ENCODE measurements around the gene PROSER2.

The PROSER2 gene

GRCh38 chr10:11795101-11795920, 27.8 kb upstream of the PROSER2 start:
- no peak overlapping the region for H3K4me3 Mint-ChIP-seq
- no peaks in the 10 kb centered on the region for H3K36me3 Mint-ChIP-seq (ENCODE audit: low read depth)
- no peak overlapping the region for H3K27ac Mint-ChIP-seq
- no peaks in the 10 kb centered on the region for H3K9me3 Mint-ChIP-seq
- H3K27me3 Mint-ChIP-seq (ENCODE audit: low read depth): peaks cover 4% of the 10 kb centered on the region
- H3K4me1 Mint-ChIP-seq (ENCODE audit: low read depth): peaks cover 2% of the 10 kb centered on the region

- Mint-ChIP-seq H3K27me3 (ENCODE audit: low read depth) (peaks cover 4% of the 10 kb centered on the region), H3K36me3 (ENCODE audit: low read depth) (no peaks in the 10 kb centered on the region), H3K4me3 (no peak overlapping the region), H3K9me3 (no peaks in the 10 kb centered on the region), H3K27ac (no peak overlapping the region), H3K4me1 (ENCODE audit: low read depth) (peaks cover 2% of the 10 kb centered on the region)
These were observed 26.7 kb upstream of the PROSER2 start for GRCh38 chr10:11796474-11796873.

GRCh38 chr10:11797281-11797680, 25.9 kb upstream of the PROSER2 start:
- no peak overlapping the region for H3K27ac Mint-ChIP-seq
- H3K4me1 Mint-ChIP-seq (ENCODE audit: low read depth): peaks cover 2% of the 10 kb centered on the region
- peaks cover 4% of the 10 kb centered on the region for H3K27me3 Mint-ChIP-seq (ENCODE audit: low read depth)
- no peaks in the 10 kb centered on the region for H3K36me3 Mint-ChIP-seq (ENCODE audit: low read depth)
- H3K4me3 Mint-ChIP-seq: no peak overlapping the region
- H3K9me3 Mint-ChIP-seq: no peaks in the 10 kb centered on the region

- Mint-ChIP-seq H3K27ac (no peak overlapping the region), H3K36me3 (ENCODE audit: low read depth) (no peaks in the 10 kb centered on the region), H3K27me3 (ENCODE audit: low read depth) (peaks cover 4% of the 10 kb centered on the region), H3K4me3 (no peak overlapping the region), H3K4me1 (ENCODE audit: low read depth) (peaks cover 2% of the 10 kb centered on the region), H3K9me3 (no peaks in the 10 kb centered on the region)
These were observed 25.1 kb upstream of the PROSER2 start for GRCh38 chr10:11797847-11798633.

- Mint-ChIP-seq H3K9me3 (no peaks in the 10 kb centered on the region), H3K27ac (no peak overlapping the region), H3K4me1 (ENCODE audit: low read depth) (peaks cover 2% of the 10 kb centered on the region), H3K27me3 (ENCODE audit: low read depth) (peaks cover 4% of the 10 kb centered on the region), H3K36me3 (ENCODE audit: low read depth) (no peaks in the 10 kb centered on the region), H3K4me3 (no peak overlapping the region)
These were observed 24.1 kb upstream of the PROSER2 start for GRCh38 chr10:11798845-11799735.

GRCh38 chr10:11799736-11800080, 23.4 kb upstream of the PROSER2 start:
- Mint-ChIP-seq H3K4me3 (no peak overlapping the region), H3K4me1 (ENCODE audit: low read depth) (peaks cover 2% of the 10 kb centered on the region), H3K27ac (no peak overlapping the region), H3K36me3 (ENCODE audit: low read depth) (no peaks in the 10 kb centered on the region), H3K9me3 (no peaks in the 10 kb centered on the region), H3K27me3 (ENCODE audit: low read depth) (peaks cover 4% of the 10 kb centered on the region)

GRCh38 chr10:11804336-11804735, 18.8 kb upstream of the PROSER2 start:
- no peak overlapping the region for H3K27ac Mint-ChIP-seq
- peaks cover 3% of the 10 kb centered on the region for H3K27me3 Mint-ChIP-seq (ENCODE audit: low read depth)
- no peaks in the 10 kb centered on the region for H3K4me1 Mint-ChIP-seq (ENCODE audit: low read depth)
- no peak overlapping the region for H3K4me3 Mint-ChIP-seq
- no peaks in the 10 kb centered on the region for H3K36me3 Mint-ChIP-seq (ENCODE audit: low read depth)
- no peaks in the 10 kb centered on the region for H3K9me3 Mint-ChIP-seq

GRCh38 chr10:11805792-11806191, 17.4 kb upstream of the PROSER2 start:
- H3K27me3 Mint-ChIP-seq (ENCODE audit: low read depth): peaks cover 5% of the 10 kb centered on the region
- no peaks in the 10 kb centered on the region for H3K36me3 Mint-ChIP-seq (ENCODE audit: low read depth)
- no peak overlapping the region for H3K27ac Mint-ChIP-seq
- H3K4me1 Mint-ChIP-seq (ENCODE audit: low read depth): no peaks in the 10 kb centered on the region
- H3K4me3 Mint-ChIP-seq: no peak overlapping the region
- no peaks in the 10 kb centered on the region for H3K9me3 Mint-ChIP-seq

- Mint-ChIP-seq H3K4me3 (no peak overlapping the region), H3K27ac (no peak overlapping the region), H3K36me3 (ENCODE audit: low read depth) (no peaks in the 10 kb centered on the region), H3K9me3 (no peaks in the 10 kb centered on the region), H3K4me1 (ENCODE audit: low read depth) (no peaks in the 10 kb centered on the region), H3K27me3 (ENCODE audit: low read depth) (peaks cover 6% of the 10 kb centered on the region)
These were observed 16.4 kb upstream of the PROSER2 start for GRCh38 chr10:11806706-11807105.

GRCh38 chr10:11808808-11809207, 14.3 kb upstream of the PROSER2 start:
- Mint-ChIP-seq H3K27me3 (ENCODE audit: low read depth) (peaks cover 6% of the 10 kb centered on the region), H3K27ac (no peak overlapping the region), H3K4me3 (no peak overlapping the region), H3K9me3 (no peaks in the 10 kb centered on the region), H3K4me1 (ENCODE audit: low read depth) (no peaks in the 10 kb centered on the region), H3K36me3 (ENCODE audit: low read depth) (no peaks in the 10 kb centered on the region)

GRCh38 chr10:11810313-11810766, 12.8 kb upstream of the PROSER2 start:
- no peaks in the 10 kb centered on the region for H3K4me1 Mint-ChIP-seq (ENCODE audit: low read depth)
- no peak overlapping the region for H3K27ac Mint-ChIP-seq

GRCh38 chr10:11810973-11811372, 12.2 kb upstream of the PROSER2 start:
- Mint-ChIP-seq H3K27ac (no peak overlapping the region), H3K27me3 (ENCODE audit: low read depth) (peaks cover 6% of the 10 kb centered on the region), H3K4me3 (no peak overlapping the region), H3K9me3 (no peaks in the 10 kb centered on the region), H3K36me3 (ENCODE audit: low read depth) (no peaks in the 10 kb centered on the region), H3K4me1 (ENCODE audit: low read depth) (no peaks in the 10 kb centered on the region)

More at GRCh38 chr10:11810313-11810766, 12.8 kb upstream of the PROSER2 start:
- H3K36me3 Mint-ChIP-seq (ENCODE audit: low read depth): no peaks in the 10 kb centered on the region
- H3K4me3 Mint-ChIP-seq: no peak overlapping the region
- no peaks in the 10 kb centered on the region for H3K9me3 Mint-ChIP-seq
- peaks cover 6% of the 10 kb centered on the region for H3K27me3 Mint-ChIP-seq (ENCODE audit: low read depth)

GRCh38 chr10:11813177-11813576, 10.0 kb upstream of the PROSER2 start:
- Mint-ChIP-seq H3K9me3 (no peaks in the 10 kb centered on the region), H3K27ac (no peak overlapping the region), H3K27me3 (ENCODE audit: low read depth) (peaks cover 3% of the 10 kb centered on the region), H3K4me3 (no peak overlapping the region), H3K36me3 (ENCODE audit: low read depth) (no peaks in the 10 kb centered on the region), H3K4me1 (ENCODE audit: low read depth) (no peaks in the 10 kb centered on the region)

- no peaks in the 10 kb centered on the region for H3K9me3 Mint-ChIP-seq
- no peak overlapping the region for H3K27ac Mint-ChIP-seq
- H3K4me3 Mint-ChIP-seq: no peak overlapping the region
- H3K4me1 Mint-ChIP-seq (ENCODE audit: low read depth): no peaks in the 10 kb centered on the region
- H3K36me3 Mint-ChIP-seq (ENCODE audit: low read depth): no peaks in the 10 kb centered on the region
- H3K27me3 Mint-ChIP-seq (ENCODE audit: low read depth): peaks cover 3% of the 10 kb centered on the region
These were observed 9.1 kb upstream of the PROSER2 start for GRCh38 chr10:11813855-11814567.

All from T-helper 1 cell treated with Interleukin-12 subunit alpha and Interleukin-12 subunit beta and Interleukin-4 antibody, amounts not matched to agents 30 μg/mL and 1 μg/mL, for 36 hours (primary cell).